KMS-11 (cell line): Measurements from ENCODE around the gene CRYBA1.

ENCODE experiments used
- H2AFZ ChIP-seq: fragments of 200-600 bp; sonication (generic); 2 replicates; pipeline ENCODE4 v1.6.1; 2016; ENCODE audit warnings: antibody characterized with exemption, mixed run types, low read depth
- H3K27ac ChIP-seq: fragments of 200-600 bp; sonication (generic); 2 replicates; pipeline ENCODE4 v1.6.1; 2016; ENCODE audit warnings: mild to moderate bottlenecking, mixed run types
- H3K27me3 ChIP-seq: fragments of 200-600 bp; sonication (generic); 2 replicates; pipeline ENCODE4 v1.6.1; 2017; ENCODE audit warnings: mild to moderate bottlenecking, low read depth, mixed run types, moderate library complexity; ENCODE audit not compliant: insufficient read depth
- H3K36me3 ChIP-seq: fragments of 200-600 bp; sonication (generic); 2 replicates; pipeline ENCODE4 v1.6.1; 2017; ENCODE audit warnings: mild to moderate bottlenecking, mixed run types; ENCODE audit not compliant: insufficient read depth
- H3K4me1 ChIP-seq: fragments of 200-600 bp; sonication (generic); 2 replicates; pipeline ENCODE4 v1.6.1; 2016; ENCODE audit warnings: mild to moderate bottlenecking, low read depth, mixed run types; ENCODE audit not compliant: poor library complexity, severe bottlenecking
- H3K4me2 ChIP-seq: fragments of 200-600 bp; sonication (generic); 2 replicates; pipeline ENCODE4 v1.7.0; 2016; ENCODE audit warnings: mild to moderate bottlenecking, mixed run types
- H3K4me3 ChIP-seq: fragments of 200-600 bp; sonication (generic); IDR thresholded peaks from 2 replicates; pipeline ENCODE4 v1.6.1; 2017; ENCODE audit warnings: low read depth, low read length, mixed read lengths; ENCODE audit not compliant: insufficient read depth
- H3K79me2 ChIP-seq: fragments of 200-600 bp; sonication (generic); 2 replicates; pipeline ENCODE4 v1.6.1; 2016; ENCODE audit warnings: low read depth, mixed run types; ENCODE audit not compliant: insufficient read depth
- H3K9ac ChIP-seq: fragments of 200-600 bp; sonication (generic); 2 replicates; pipeline ENCODE4 v1.6.1; 2016; ENCODE audit warnings: mild to moderate bottlenecking, mixed run types
- H4K20me1 ChIP-seq: fragments of 200-600 bp; sonication (generic); 2 replicates; pipeline ENCODE4 v1.6.1; 2016; ENCODE audit warnings: mild to moderate bottlenecking, mixed run types; ENCODE audit not compliant: insufficient read depth
- TF ChIP-seq, protein P1 (sequence below): fragments of 200-600 bp; sonication (generic); conservative IDR thresholded peaks from 2 replicates; pipeline ENCODE4 v1.6.1; 2017; ENCODE audit warnings: low read depth, mild to moderate bottlenecking, antibody characterized with exemption, low read length, moderate library complexity, mixed read lengths

CRYBA1 gene

GRCh38 chr17:29303386-29303785 is 56.7 kb downstream of the CRYBA1 start:
- TF ChIP-seq, protein P1, sequence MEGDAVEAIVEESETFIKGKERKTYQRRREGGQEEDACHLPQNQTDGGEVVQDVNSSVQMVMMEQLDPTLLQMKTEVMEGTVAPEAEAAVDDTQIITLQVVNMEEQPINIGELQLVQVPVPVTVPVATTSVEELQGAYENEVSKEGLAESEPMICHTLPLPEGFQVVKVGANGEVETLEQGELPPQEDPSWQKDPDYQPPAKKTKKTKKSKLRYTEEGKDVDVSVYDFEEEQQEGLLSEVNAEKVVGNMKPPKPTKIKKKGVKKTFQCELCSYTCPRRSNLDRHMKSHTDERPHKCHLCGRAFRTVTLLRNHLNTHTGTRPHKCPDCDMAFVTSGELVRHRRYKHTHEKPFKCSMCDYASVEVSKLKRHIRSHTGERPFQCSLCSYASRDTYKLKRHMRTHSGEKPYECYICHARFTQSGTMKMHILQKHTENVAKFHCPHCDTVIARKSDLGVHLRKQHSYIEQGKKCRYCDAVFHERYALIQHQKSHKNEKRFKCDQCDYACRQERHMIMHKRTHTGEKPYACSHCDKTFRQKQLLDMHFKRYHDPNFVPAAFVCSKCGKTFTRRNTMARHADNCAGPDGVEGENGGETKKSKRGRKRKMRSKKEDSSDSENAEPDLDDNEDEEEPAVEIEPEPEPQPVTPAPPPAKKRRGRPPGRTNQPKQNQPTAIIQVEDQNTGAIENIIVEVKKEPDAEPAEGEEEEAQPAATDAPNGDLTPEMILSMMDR: no peak
- Histone ChIP-seq H3K27me3 (no peaks in the 10 kb centered on the region), H3K27ac (no peak overlapping the region), H3K4me1 (no peaks in the 10 kb centered on the region), H3K79me2 (no peaks in the 10 kb centered on the region), H3K4me3 (no peak overlapping the region), H2AFZ (no peak overlapping the region), H3K4me2 (no peak overlapping the region), H3K36me3 (no peaks in the 10 kb centered on the region), H4K20me1 (no peaks in the 10 kb centered on the region), H3K9ac (no peak overlapping the region)
